Renal cortex interstitium (tissue), 11 donors: ENCODE data around the gene EPHB3. TPM values are rescaled to one million over a fixed set of nuclear protein-coding genes. Genes with fewer than 3 reads are reported as not detected.

ENCODE experiments used
- DNase-seq, 11 donors: peaks; one replicate each; pipeline ENCODE4 v3.0.0-alpha.2; 2013; ENCODE audit warnings: low read depth in 9 of 11, low spot score in 4 of 11; ENCODE audit errors: extremely low read depth in 1 of 11
- polyA plus RNA-seq, 3 donors: library from polyadenylated mRNA; unstranded; fragments of 120-200 nt; gene quantifications; one replicate each; pipeline ENCODE4 v1.2.1, GENCODE V29; 2013; ENCODE audit not compliant: insufficient read length in 3 of 3

The EPHB3 gene
- polyA plus RNA-seq, 3 donors, result 29.0 to 32.7 (median 29.5) TPM

DNA sequence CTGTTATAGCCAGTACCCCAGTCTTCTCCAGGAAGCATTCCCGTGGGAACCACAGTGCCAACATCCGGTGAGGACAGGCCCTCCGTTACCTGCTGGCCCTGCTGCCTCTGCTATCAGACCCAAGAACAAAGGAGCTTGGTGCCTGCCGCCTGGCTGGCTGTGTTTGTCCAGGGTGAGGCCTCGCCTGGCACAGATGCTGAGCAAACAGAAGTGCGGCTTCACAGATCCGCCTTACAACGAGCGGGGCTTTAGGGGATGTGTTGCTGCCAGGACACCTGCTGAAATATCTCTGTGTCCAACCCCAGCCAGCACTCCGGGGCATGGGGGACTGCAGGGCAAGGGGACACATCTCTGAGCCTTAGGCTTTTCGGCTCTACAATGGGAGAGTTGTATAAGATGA, 2.2 kb upstream of the EPHB3 start:
- DNase-seq, result no peak

DNA sequence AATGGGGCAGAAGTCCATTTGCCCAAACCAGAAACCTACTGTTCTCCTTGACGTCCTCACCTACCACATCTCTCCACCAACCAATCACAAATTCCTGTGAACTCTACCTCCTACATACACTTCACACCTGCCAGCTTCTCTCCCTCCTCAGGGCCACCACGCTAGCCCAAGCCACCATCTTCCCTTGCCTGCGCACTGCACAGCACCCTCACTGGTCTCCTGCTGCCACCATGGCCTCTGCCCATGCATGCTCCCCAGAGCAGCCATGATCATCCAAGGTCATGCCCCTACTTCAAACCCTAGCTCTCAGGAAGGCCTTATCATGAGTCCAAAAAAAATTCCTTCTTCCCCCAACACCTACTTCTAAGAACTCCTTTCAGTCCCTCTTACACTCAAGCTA, 1.1 kb upstream of the EPHB3 start:
- no peak for DNase-seq

DNA sequence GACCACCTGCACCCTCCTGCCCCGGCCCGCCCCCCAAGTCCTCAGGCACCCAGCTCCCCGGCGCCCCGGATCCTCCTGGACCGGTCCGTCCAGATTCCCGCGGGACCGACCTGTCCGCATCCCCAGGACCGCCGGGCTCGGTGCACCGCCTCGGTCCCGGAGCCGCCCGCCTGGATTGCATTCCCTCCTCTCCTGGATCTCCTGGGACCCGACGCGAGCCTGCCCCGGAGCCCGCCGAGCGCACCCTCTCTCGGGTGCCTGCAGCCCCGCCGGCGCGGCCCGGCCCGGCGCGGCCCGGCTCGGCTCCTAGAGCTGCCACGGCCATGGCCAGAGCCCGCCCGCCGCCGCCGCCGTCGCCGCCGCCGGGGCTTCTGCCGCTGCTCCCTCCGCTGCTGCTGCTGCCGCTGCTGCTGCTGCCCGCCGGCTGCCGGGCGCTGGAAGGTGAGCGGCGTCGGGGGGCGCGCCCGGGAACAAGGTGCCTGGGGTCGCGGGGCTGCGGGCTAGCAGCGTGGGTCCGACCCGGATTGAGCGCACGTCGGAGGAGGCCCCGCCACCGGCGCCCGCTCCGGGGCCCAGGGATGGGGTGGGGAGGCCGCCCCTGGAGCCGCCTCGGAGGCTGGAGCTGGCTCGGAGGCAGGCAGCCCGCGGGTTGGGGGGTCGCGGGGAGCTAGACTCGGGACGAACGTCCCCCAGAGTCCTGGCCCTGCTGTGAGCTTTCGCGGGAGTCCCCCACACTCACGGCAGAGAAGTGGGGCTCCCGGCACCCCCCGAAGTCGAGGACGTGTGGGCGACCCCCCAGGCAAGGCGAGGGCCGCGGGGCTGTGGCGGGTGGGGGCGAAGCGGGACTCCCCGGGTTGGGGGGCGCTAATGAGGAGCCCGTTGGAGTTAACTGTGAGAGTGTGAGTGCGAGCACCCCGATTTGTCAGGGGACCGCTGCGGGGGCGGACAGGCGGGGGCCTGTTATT, 610 bp downstream of the EPHB3 start:
- no peak for DNase-seq

DNA sequence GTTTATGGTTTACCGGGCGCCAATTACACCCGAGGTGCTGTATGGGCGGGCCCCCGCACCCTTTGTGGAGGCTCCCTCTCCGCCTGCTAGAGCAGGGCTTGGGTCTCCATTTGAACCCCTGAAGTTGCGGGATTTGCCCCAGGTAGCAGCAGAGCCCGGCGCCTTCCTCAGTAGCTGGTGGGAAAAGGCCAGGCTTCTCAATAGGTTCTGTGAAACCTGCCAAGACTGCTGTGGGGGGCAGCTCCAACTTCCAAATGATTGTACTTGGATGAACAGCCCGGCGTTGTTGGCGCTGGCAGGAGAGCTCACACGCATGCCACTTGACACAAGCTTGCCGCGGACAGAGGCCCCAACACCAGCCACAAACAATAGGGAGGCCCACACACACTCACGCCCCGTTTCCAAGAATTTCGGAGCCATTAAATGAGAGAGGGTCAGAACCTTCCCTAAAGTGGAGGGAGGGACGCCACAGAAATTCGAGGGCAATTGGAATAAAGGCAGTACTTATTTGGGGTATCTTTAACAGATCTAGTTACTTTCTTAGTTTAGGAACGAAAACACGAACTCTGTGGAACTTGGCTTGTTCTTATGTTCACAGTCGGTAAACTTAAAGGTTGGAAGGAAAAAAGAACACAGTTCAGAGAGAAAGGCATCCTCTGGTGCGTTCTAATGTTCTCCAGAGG, 1.4 kb downstream of the EPHB3 start:
- DNase-seq, result no peak

DNA sequence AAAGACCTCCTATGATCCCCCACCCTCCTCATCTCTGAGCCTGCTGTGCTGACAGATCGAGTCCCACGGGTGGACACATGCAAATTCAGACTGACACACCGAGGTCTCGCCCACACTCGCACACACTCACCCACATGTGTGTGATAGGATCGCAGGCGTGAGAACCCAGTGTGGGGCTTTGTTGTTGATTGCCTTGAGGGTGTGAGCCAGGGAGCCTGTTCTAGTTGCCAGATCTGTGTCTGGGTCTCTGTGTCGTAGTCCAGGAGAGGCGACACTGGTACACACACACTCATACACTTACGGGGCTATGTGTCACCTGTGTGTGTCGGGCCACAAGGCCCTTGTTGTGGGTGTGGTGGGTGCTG, 2.0 kb downstream of the EPHB3 start:
- DNase-seq, result no peak

DNA sequence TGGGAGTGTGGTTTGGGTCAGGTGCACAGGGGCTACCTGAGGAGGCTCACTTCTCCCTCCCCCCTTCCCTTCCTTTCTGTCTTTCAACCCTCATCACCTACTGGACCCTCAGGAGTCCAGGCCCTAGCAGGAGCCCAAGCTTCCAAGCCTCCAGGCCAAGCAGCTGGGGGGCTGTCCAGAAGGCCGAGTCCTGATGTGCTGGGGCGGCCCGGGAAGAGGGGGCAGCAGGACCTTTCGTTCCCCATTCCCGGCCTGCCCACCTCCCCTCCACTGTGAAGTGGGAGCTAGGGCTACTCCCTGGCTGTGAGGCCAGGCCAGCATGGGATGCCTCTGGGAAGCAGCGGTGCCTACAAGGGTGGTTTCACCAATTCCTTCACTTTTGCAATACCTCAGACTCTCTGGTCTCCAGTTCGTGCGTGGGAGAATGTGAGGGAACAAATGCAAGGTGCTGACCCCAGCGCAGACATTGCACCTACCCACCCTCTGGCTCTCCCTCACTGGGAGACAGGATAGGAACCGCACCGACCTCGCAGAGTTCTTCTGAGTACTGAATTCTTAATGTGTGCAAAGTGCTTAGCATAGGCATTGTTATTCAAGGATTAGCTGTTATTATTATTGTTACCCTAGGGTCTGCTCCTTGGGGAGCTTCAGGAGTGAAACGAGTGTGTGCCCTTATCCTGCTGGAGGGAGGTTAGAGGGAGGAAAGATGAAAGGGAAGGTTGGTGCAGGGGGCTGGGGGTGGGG, 2.5 kb downstream of the EPHB3 start:
- DNase-seq, result no peak

DNA sequence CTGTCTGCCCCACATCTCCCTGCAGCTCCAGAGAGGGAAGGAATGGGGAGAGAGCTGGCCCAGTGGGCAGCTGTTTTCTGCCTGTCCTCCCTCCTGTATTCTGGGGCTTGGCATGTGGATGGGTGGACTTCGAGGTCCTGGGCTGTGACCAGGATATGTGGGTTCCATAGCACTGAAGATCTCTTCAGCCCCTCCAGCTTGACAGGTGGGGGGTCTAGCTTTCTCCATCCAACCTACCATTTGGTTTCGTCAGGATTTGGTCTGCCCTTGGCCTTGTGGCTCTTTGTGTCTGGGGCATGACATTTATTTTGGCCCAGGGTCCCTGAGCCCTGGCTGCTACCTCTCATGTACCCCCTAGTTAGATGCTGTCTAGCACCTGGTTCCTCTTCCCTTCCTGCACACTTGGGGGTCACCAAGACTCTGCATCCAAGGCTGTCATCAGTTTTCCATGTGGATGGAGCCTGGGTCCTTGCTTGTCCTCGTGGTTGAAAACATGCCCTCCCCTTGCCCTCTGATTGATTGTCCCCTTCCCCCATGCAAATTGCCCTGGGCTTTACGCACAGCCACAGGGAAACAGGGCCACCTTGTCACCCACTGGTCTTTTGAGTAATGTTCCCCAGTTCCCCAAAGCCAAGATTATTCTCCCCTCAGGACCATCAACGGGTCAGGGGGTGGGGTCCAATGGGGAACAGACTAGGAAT, 3.2 kb downstream of the EPHB3 start:
- no peak for DNase-seq

DNA sequence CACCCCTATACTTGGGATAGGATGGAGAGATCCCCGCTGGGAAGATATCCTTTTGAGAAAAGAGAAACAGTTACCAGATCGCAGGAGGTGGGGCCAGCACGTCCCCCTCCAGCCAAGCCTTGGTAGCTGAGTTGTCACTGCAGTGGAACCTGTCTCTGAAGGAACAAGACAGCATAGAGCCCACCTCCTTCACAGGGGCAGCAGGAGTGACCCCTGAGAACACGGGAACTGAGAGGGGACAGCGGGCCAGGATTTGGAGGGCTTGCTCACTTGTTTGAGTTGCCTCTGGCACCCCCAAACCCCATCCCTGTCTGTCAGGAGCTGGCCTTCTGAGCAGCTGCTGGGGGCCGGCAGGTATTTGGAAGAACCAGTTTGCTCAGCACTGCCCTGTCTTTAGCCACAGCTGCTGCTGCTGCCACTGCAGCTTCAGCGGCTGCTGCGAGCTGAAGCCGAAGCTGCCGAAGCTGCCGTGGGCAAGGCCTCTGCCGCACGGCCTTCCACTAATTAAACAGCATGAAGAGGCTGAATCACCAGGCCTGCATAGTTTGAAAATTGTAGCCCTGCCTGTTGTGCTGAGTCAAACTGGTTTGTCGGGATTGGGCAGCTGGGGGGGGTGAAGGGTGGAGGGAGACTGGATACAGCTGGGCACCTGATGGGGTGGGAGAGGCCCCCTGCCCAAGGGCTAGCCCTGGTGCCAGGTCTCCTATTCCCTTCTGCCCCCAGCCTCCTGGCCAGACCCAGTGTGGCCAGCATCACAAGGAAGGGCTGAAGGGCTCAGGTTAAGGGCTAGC, 4.0 kb downstream of the EPHB3 start:
- peak in 7 of 11 donors; percentile 34 to 73 (median 50) for DNase-seq

DNA sequence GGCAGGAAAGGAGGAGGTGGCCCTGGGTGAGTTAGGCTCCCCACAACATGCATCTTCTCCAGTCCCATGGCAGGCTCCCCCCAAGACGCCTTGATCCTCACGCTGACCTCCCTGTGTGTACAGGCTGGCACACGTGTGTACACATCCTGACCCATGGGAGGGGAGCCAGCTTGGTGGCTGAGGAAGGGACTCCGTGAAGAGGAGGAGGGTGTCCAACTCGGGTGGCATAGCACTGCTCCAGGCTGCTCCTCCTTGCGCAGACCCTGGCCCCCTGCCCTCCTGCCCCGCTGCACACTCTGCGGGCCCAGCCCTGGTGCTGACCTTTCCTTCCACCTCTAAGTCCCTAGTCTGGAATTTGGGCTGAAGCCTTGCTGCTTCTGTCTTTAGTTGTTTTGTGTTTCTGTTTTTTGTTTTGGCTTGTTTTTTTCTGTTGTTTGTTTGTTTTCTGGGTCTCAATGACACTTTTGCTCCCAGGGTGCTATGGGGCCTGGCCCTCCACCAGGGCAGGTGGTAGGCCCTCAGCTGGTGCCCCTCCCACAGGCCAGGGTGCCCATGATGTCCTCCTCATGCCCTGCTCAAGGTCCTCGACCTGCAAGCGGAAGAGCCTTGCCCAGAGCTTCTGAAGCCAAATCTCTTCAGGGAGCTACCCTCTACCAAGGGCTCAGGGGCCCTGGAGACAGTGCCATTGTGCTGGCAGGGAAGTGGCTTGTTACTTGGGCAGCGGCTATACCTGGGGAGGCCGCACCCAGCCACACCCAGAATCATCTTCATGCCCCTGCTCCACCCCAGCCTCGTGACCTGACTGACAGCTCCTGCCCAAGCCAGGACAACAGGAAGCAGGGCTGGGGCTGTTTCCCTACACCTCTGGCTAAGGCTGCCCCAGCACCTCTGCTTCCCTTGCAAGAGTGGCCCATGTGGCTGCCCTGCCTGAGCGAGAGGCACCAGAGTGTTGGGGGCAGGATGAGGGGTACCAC, 5.1 kb downstream of the EPHB3 start:
- no peak for DNase-seq

DNA sequence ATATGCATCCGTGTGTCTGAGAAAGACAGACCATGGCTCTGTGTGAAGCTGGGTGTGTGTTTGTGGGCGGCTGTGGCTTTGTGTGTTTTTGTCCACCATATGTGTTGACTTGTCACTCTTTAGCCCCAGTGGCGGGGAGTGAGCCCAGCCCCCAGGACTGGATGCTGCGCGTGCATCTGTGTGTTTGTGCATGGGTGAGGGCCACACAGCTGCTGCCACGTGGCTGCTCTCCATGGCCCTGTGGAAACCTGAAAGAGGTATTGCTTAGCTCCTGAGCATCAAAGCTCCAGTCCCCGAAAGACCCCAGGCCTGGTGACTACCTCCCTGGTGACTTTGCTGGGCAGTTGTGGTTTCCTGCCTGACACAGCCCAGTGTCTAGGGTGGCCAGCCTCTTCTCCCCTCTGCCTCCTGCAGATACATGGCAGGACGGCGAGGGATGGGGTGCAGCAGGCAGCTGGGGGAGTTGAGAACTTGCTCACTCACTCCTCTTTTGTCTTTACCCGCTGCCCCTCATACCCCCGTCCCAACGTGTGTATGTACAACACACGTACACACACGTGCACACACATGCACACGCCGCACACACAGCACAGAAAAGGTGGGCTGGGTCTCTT, 6.5 kb downstream of the EPHB3 start:
- DNase-seq, result no peak

DNA sequence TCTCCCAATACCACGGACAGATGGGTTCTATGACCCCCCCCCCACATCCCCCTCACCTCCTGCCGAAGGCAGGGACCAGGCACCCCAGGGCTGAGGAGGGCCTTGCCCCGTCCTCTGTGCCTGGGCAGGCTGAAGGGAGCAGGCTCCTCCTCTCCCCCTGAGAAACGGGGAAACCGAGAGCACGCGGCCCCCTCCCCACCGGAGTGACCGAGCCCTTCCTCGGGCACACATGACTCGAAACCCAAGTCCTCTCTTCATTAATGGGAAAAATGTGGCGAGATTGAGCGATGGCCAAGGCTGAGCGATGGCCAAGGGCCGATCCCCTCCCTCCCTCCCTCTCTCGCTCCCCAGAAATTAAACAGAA, 7.0 kb downstream of the EPHB3 start:
- peak in 2 of 11 donors; percentile 38 to 54 for DNase-seq

DNA sequence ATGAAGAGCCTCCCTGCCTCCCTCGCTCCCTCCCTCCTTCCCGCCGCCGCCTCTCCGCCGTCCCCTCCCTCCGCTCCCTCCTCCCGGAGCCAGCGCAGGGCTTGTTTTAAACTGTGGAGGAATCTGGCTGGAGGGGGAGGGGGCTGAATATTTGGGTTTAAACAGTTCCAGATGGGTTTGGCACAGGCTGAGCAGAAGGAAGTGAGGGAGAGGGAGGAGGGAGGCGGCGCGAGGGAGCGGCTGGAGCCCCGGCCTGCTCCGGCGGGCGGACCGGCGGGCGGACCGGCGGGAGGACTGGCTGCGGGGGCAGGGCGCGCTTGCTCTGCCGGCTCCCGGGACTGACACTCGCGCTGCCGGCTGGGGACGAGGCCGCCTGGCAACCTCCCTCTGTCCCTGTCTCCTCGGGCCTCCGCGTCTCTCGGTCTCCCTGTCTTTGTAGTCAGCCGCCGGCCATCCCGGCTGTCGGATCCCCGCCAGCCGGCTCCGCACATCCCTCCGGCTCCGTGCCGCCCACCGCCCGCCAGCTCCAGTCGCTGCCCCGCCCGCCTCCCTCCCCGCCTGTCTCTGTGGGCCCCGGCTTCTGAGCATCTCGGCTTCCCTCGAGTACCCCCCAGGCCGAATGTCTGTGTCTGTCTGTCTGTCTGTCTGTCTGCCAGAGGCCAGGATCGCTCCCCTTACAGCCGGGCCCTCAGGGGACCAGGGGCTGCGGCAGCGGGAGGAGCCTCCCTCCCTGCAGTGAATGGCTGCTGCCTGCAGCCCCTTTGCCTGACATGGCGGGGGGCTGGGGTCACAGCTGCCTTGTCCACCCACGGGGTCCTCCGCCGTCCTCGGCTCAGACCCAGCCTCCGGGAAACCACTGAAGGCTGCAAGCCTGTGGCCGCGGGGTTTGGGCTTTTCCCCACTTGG, 7.6 kb downstream of the EPHB3 start:
- peak in 10 of 11 donors; percentile 82 to 96 (median 90) for DNase-seq

DNA sequence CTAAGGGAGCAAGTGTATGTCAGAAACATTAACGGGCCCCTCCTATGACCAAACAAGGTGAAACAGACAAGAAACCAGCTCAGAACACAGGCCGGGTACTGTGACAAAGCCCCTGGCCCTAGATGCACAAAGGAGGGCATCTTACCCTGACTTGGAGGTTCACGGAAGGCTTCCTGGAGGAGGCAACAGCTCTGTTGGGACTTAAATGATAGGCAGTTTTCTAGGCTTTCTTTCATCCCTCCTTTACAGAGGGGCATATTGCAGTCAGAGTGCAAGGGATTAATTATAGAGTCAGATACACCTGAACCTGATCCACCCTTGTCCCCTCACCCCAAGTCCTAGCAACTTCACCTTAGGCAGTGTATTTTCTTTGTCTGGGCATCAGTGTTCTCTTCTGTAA, 8.4 kb downstream of the EPHB3 start:
- DNase-seq, result no peak

DNA sequence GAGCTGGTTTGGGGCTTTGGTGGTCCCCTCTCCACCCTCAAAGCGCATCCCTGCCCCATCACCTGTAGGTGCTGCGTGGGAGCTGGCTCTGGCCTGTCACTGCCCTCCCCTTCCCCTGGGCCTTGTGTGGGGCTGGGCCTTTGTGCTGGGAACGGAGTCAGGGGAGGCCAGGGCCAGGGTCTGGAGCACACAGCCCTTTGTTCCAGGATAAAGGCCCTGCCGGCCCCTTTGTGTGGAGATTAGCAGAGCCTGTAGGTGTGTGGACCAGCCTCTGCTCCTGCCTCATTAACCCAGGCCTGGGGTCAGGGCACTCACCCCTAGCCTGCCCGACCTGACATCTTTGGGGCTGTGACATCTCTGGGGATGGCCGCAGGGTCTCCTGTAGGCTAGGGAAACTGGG, 8.9 kb downstream of the EPHB3 start:
- DNase-seq, result no peak

DNA sequence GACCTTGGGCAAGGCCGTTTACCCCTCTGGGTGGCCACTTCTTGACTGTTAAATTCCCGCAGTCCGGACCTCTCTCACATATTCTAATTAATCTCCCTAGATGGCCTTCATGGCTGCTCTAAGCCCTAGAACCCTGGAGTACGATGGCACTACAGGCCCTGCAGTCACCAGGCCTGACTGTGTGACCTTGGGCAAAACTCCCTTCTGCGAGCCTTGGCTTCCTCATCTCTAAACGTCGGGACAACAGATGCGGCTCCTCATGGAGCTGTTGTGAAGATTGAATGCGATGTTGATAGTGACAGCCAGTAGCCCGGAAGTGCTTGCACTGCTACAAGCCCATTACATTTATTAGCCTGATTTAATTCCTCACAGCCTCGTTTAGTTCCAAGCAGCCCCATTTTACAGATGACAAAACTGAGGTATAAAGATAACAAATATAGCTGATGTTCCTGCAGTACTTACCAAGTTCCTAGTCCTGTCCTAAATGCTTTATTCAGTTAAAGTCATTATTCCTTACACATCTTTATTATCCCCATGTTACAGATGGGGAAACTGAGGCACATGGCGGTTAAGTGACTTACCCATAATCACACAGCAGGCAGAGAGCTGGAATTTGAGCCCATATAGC, 10.3 kb downstream of the EPHB3 start:
- DNase-seq, result no peak
